Ishikawa (cell line): Measurements from ENCODE around the gene SH3D21.

Experiments used
- CEBPB ChIP-seq: IDR thresholded peaks from 2 replicates; pipeline ENCODE4 v1.6.1; 2012
- EP300 ChIP-seq: IDR thresholded peaks from 2 replicates; pipeline ENCODE4 v1.6.1; 2012; ENCODE audit warnings: borderline replicate concordance
- NFIC ChIP-seq: IDR thresholded peaks from 2 replicates; pipeline ENCODE4 v1.6.1; 2012
- RAD21 ChIP-seq: IDR thresholded peaks from 2 replicates; pipeline ENCODE4 v1.6.1; 2012; ENCODE audit warnings: low read depth
- TEAD4 ChIP-seq: IDR thresholded peaks from 2 replicates; pipeline ENCODE4 v1.6.1; 2012
- ZBTB7A ChIP-seq: IDR thresholded peaks from 2 replicates; pipeline ENCODE4 v1.6.1; 2012; ENCODE audit warnings: low read depth
- TF ChIP-seq, protein P1 (sequence below): IDR thresholded peaks from 2 replicates; pipeline ENCODE4 v1.6.1; 2012; ENCODE audit warnings: low read depth, mild to moderate bottlenecking
- TF ChIP-seq, protein P2 (sequence below): IDR thresholded peaks from 2 replicates; pipeline ENCODE4 v1.6.1; 2012

DNA sequence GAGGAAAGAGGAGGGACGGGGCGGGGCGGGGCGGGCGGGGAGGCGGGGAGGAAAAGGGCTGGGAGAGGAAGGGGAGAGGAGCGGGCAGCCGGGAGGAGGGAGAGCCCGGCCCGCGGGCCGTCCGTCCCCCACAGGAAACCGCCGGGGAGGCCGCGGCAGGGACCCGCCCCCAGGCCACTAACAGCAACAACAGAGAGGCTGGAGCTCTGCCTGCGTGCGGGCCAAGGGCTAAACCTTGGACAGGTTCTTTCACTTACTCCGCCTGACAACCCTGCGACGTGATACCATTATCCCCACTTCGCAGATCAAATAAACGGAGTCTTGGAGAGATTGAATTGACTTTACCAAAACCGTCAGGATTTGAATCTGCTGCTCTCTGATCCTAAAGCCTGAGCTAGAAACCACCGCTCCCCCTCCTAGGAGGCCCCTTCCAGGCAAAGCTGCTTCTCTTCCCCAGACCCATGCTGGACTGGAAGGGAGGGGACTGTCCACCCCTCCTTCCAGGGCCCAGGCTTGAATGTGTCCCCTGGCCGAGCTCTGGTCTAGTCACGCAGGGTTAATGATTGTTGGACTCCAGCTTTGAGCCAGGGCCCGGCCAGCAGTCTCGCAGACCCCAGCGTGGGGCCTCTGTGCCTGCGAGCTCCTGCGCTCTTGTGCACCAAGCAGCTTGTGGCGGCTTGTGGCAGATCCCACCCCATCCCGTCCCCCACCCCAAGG, 17.6 kb downstream of the SH3D21 start, which contains the start of gene EVA1B:
- TF ChIP-seq, protein P1, sequence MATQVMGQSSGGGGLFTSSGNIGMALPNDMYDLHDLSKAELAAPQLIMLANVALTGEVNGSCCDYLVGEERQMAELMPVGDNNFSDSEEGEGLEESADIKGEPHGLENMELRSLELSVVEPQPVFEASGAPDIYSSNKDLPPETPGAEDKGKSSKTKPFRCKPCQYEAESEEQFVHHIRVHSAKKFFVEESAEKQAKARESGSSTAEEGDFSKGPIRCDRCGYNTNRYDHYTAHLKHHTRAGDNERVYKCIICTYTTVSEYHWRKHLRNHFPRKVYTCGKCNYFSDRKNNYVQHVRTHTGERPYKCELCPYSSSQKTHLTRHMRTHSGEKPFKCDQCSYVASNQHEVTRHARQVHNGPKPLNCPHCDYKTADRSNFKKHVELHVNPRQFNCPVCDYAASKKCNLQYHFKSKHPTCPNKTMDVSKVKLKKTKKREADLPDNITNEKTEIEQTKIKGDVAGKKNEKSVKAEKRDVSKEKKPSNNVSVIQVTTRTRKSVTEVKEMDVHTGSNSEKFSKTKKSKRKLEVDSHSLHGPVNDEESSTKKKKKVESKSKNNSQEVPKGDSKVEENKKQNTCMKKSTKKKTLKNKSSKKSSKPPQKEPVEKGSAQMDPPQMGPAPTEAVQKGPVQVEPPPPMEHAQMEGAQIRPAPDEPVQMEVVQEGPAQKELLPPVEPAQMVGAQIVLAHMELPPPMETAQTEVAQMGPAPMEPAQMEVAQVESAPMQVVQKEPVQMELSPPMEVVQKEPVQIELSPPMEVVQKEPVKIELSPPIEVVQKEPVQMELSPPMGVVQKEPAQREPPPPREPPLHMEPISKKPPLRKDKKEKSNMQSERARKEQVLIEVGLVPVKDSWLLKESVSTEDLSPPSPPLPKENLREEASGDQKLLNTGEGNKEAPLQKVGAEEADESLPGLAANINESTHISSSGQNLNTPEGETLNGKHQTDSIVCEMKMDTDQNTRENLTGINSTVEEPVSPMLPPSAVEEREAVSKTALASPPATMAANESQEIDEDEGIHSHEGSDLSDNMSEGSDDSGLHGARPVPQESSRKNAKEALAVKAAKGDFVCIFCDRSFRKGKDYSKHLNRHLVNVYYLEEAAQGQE: no peak
- no peak for TF ChIP-seq RAD21
- TF ChIP-seq, protein P2, sequence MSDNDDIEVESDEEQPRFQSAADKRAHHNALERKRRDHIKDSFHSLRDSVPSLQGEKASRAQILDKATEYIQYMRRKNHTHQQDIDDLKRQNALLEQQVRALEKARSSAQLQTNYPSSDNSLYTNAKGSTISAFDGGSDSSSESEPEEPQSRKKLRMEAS: no peak
- TF ChIP-seq TEAD4: no peak
- no peak for TF ChIP-seq NFIC
- no peak for TF ChIP-seq CEBPB
- no peak for TF ChIP-seq ZBTB7A
- TF ChIP-seq EP300: no peak
